ENCODE results near the gene TP53I11. TPM values are rescaled to one million over a fixed set of nuclear protein-coding genes. Genes with fewer than 3 reads are reported as not detected.

TP53I11 gene
- total RNA-seq, 1 experiment from 2014 or later, result 94.2 TPM

- H4K20me1 ChIP-seq (ENCODE audit: control insufficient read depth, insufficient read depth, insufficient read length), result no peaks in the 10 kb centered on the region
- no peak overlapping the region for H3K4me2 ChIP-seq (ENCODE audit: insufficient read depth, insufficient read length, low read length)
- H3T11ph ChIP-seq (ENCODE audit: low read length), result no peak overlapping the region
- no peak overlapping the region for H3K9ac ChIP-seq (ENCODE audit: extremely low read depth, insufficient read length, low read length)
- H2AK5ac ChIP-seq (ENCODE audit: insufficient read length, low read length), result no peak overlapping the region
- H4K91ac ChIP-seq (ENCODE audit: insufficient read length, low read depth, low read length), result no peak overlapping the region
- H3K14ac ChIP-seq (ENCODE audit: insufficient read depth, low read length), result no peak overlapping the region
- H2BK20ac ChIP-seq (ENCODE audit: low read depth, low read length, poor library complexity, severe bottlenecking), result no peak overlapping the region
- H3K36me3 Mint-ChIP-seq (ENCODE audit: insufficient read depth in 1 of 3, low read depth in 3 of 3), result peaks cover 2 to 31% (median 31%) of the 10 kb centered on the region in 3 experiments; a peak in 6 of 7 replicates
- H4K5ac ChIP-seq (ENCODE audit: insufficient read length, low read depth, low read length), result no peak overlapping the region
- no peaks in the 10 kb centered on the region for H3K23me2 ChIP-seq (ENCODE audit: insufficient read length, low read depth, low read length, poor library complexity, severe bottlenecking)
- no peaks in the 10 kb centered on the region for H3K27me3 ChIP-seq (ENCODE audit: insufficient read depth, low read length)
- H3K27ac ChIP-seq (ENCODE audit: insufficient read length, low read depth, low read length), result no peak overlapping the region
- no peak for DNase-seq
- no peaks in the 10 kb centered on the region for H3K79me2 ChIP-seq (ENCODE audit: insufficient read depth, low read length)
- H3K4me1 ChIP-seq (ENCODE audit: insufficient read depth, low read length), result peaks cover 2% of the 10 kb centered on the region; the same call in 1 of the 2 replicates
- peaks cover 51 to 82% of the 10 kb centered on the region in 2 experiments for H3K4me1 Mint-ChIP-seq
- no peak overlapping the region for H4K8ac ChIP-seq (replicated peaks; ENCODE audit: insufficient read length, low read depth, low read length)
- H3K27ac Mint-ChIP-seq, result peak overlapping the region; percentile 84 to 96 (median 89); a peak in 6 of 7 replicates
- H2BK15ac ChIP-seq (ENCODE audit: low read depth, low read length), result no peak overlapping the region
- WGBS (ENCODE audit: extremely low coverage, insufficient read length, low lambda C conversion rate), result no CpG with 5 or more reads among the region's 7 CpGs
- H3K27me3 Mint-ChIP-seq (ENCODE audit: low read depth), result no peaks in the 10 kb centered on the region; the same call in 1 of the 2 replicates
- H3K4ac ChIP-seq (ENCODE audit: low read depth, low read length), result no peak overlapping the region
- no peak overlapping the region for H3K18ac ChIP-seq (ENCODE audit: insufficient read length, low read depth, low read length)
- no peak overlapping the region for H3K4me3 Mint-ChIP-seq
- no peaks in the 10 kb centered on the region for H3K9me3 ChIP-seq (ENCODE audit: control insufficient read depth, low read depth, low read length)
- H3K79me1 ChIP-seq (ENCODE audit: insufficient read depth, low read depth, low read length, poor library complexity, severe bottlenecking), result no peaks in the 10 kb centered on the region
- TF ChIP-seq CTCF (conservative IDR thresholded peaks at IDR 0.05), result no peak
- no peak overlapping the region for H3K56ac ChIP-seq (ENCODE audit: insufficient read length, low read depth, low read length)
- no peak overlapping the region for H2BK12ac ChIP-seq (ENCODE audit: insufficient read length, low read depth, low read length)
- no peak overlapping the region for H2BK5ac ChIP-seq (ENCODE audit: insufficient read length, low read length)
- peaks cover 0 to 3% of the 10 kb centered on the region in 2 experiments; a peak in 2 of 5 replicates for H3K9me3 Mint-ChIP-seq
- no peak overlapping the region for H2BK120ac ChIP-seq (ENCODE audit: low read depth, low read length, poor library complexity, severe bottlenecking)
- no peak overlapping the region for H2AFZ ChIP-seq (ENCODE audit: low read length)
- no peak overlapping the region for H3K23ac ChIP-seq (ENCODE audit: insufficient read length, low read depth, low read length)
Observed at GRCh38 chr11:44943118-44943517, 7.6 kb downstream of the TP53I11 start.
